Tibial nerve (tissue), 4 donors: ENCODE data around the gene TRAF5.

Experiments
- EP300 ChIP-seq, 2 donors: sonication (generic); formaldehyde crosslinking; IDR thresholded peaks; one replicate each; pipeline ENCODE4 v1.6.1; 2017; ENCODE audit warnings: antibody characterized with exemption in 2 of 2, mild to moderate bottlenecking in 1 of 2
- POLR2A ChIP-seq, 2 donors: fragments of 450-650 bp; IDR thresholded peaks; one replicate each; pipeline ENCODE4 v1.6.1; 2017; ENCODE audit warnings: antibody characterized with exemption in 2 of 2, mild to moderate bottlenecking in 2 of 2, moderate library complexity in 2 of 2
- TF ChIP-seq, protein P1 (sequence below), 5 experiments: fragments of 200-600 bp in 3 of 5; fragments of 450-650 bp in 2 of 5; sonication (generic) in 3 of 5; IDR thresholded peaks; one replicate each; pipeline ENCODE4 v1.5.1; 2016 to 2019; ENCODE audit warnings: antibody characterized with exemption in 5 of 5, mild to moderate bottlenecking in 3 of 5, moderate library complexity in 2 of 5

GRCh38 chr1:211328084-211328694 lies 1.6 kb downstream of the TRAF5 start:
- TF ChIP-seq, protein P1, sequence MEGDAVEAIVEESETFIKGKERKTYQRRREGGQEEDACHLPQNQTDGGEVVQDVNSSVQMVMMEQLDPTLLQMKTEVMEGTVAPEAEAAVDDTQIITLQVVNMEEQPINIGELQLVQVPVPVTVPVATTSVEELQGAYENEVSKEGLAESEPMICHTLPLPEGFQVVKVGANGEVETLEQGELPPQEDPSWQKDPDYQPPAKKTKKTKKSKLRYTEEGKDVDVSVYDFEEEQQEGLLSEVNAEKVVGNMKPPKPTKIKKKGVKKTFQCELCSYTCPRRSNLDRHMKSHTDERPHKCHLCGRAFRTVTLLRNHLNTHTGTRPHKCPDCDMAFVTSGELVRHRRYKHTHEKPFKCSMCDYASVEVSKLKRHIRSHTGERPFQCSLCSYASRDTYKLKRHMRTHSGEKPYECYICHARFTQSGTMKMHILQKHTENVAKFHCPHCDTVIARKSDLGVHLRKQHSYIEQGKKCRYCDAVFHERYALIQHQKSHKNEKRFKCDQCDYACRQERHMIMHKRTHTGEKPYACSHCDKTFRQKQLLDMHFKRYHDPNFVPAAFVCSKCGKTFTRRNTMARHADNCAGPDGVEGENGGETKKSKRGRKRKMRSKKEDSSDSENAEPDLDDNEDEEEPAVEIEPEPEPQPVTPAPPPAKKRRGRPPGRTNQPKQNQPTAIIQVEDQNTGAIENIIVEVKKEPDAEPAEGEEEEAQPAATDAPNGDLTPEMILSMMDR (IDR thresholded peaks at IDR 0.05): no peak
- TF ChIP-seq POLR2A (IDR thresholded peaks at IDR 0.05) (no peak), EP300 (IDR thresholded peaks at IDR 0.05) (no peak)
